Endothelial cell of hepatic sinusoid (primary cell): ENCODE measurements around the gene CASZ1.

Source experiments
- in situ Hi-C: cut with HindIII; loops from 2 replicates; pipeline ENCODE4 v1.10.0; 2017; ENCODE audit warnings: low sequenced_read_pairs

Gene CASZ1

DNA sequence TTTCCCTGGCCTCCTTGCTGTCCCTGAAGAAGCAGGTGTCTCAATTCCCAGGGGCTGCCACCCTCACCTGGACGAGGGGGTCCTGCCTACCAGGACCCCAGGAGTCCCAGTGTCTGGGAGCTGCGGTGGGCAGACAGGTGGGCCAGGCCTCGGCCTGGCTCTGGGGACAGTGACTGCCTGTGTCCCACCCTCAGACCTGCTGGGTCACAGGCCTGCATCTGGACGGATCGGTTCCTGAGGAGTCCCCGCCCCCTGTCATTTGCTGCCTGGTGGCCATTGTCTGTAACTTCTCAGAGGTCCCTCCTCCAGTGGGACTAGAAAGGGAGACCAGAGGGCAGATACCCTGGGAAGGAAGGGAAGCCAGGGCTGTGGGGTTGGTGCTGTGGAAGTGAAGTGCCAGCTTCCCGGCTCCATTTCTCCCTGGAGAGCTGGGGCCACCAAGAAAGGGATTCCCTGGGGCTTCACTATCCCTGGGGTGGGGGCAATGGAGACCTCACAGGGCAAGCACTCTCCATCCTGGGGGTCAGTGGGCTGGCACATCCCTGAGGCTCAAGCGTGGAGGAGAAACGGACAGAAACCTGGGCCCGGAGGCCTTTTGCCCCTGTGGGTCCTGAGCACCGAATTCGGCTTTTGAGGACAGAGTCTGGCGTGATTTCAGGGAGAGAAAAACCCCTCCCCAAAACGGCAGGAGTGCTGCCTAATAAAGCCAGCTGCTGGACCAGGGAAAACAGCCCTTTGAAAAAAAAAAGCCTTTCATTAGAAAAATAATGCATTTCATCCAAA lies 164.4 kb downstream of the CASZ1 start:
- in situ Hi-C loops, result no loop called here

DNA sequence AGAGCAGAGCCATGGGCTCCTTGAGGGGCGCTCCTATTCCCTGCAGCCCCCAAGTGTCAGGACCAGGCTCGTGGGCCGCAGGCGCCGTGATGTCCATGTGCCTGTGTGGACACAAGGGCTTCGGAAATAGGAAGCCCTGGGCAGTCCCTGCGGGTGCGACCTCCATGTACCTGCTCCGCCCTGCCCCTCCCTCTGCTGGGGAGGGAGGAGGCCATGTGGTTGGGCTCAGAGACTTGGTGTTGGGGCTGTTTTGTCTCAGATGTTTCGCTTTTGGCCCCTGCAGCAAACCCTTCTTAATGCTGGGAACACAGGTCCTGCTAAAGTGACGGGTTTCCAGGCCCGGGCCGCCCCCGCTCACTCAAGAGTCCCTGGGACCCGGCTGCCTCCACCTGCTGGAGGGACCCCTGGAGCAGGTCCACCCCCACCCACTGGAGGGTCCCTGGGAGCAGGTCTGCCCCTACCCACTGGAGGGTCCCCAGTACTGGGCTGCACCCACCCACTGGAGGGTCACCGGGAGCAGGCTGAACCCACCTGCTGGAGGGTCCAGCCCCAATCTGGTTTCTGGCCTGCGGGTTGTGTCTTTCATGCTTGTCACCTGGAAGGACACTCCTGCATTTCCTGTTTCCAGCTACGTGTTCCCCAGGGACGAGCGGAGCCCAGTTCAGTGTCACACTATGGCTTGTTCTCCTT lies 165.2 kb downstream of the CASZ1 start:
- in situ Hi-C loops, result no loop called here

DNA sequence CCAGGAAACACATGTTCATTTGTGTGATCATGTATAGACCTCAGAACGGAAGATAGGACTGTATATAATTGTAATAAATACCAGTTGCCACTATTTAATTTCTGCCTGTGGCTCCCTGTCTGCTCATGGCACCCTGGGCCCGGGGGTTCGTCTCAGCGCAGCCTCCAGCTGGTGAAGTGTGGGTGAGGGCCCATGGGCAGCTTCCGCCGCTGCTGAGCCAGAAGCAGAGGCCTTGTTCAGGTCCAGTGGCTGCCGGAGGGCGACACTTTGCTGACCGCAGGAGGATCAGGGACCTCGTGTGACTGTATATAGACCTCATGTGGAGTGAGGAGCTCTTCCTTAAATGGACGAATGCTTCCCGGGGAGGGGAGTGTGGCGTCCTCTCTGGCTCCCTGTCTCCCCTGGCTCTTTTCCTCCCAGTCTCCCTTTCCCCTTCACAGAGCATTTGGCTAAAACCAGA lies 165.8 kb downstream of the CASZ1 start:
- in situ Hi-C loops, result no loop called here

DNA sequence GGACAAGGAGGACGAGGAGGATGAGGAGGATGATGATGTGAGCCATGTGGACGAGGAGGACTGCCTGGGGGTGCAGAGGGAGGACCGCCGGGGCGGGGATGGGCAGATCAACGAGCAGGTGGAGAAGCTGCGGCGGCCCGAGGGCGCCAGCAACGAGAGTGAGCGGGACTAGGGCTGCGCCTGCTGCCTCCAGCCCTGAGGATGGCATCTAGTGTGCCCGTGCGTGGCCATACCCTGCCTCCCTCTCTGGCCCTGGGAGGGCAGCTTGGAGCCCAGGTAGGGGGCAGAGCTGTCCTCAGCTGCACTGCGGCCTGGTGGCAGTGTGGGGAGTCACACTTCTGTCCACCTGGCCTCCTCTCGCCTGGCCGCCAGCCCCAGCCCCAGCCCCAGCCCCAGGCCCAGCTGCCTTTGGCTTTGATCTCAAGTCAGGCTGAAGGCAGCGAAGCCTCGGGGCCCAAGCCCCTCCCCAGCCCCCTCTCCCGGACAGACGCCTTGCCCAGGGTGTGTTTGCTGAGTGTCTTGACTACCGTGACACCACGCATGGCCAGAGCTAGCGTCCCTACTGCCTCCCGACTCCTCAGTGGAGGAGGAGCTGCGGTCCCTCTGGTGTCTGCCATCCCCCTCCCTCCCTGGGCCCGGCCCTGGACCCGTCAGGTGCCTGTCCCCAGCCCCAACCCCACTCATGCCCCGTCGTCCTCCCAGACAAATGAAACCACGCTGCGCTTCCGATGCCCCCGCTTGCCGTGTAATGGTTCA lies 166.5 kb downstream of the CASZ1 start:
- in situ Hi-C loops, result no loop called here

DNA sequence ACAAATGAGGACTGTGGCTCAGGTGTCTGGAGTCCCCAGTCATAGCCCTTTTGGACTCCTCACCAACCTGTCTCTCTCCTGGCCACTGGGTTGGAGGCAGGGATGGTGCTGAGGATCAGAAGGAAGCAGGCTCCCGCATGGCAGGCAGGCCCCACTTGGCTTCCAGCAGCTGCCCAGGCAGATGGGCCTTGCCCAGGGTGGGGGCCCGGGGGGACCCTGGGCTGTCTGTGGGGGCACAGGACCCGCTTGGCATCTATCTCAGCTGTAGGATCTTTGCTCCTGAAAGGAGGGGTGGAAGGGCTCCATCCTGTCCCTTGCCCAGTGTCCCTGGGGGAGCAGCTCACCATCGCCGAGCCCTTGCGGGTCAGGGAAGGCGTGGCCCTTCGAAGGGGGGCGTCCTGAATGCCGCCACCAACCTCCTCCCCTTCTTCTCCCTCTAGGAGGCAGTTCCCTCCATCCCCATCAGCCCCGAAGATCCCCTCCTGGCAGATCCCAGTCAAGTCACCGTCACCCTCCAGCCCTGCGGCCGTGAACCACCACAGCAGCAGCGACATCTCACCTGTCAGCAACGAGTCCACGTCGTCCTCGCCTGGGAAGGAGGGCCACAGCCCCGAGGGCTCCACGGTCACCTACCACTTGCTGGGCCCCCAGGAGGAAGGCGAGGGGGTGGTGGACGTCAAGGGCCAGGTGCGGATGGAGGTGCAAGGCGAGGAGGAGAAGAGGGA lies 167.2 kb downstream of the CASZ1 start:
- in situ Hi-C loops, result no loop called here

DNA sequence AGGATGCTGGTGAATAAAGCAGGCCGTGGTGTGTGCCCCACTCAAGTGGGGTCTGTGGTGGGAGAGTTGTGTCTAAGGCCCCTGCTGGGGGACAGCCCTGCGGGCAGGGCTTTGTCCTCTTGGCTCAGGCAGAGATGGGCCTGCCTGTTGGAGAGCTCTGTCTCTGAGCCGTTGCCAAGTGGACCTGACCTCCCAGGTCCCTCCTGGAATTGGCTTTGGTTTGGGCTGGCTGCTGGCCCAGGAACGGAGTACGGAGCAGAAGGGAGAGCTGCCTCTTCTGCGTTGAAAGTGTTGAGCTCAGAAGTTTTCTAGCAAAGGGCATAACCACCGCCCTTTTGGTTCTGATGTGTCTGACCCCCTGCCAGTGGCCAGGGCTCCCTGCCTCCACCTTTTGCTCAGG lies 167.8 kb downstream of the CASZ1 start:
- in situ Hi-C loops, result no loop called here

DNA sequence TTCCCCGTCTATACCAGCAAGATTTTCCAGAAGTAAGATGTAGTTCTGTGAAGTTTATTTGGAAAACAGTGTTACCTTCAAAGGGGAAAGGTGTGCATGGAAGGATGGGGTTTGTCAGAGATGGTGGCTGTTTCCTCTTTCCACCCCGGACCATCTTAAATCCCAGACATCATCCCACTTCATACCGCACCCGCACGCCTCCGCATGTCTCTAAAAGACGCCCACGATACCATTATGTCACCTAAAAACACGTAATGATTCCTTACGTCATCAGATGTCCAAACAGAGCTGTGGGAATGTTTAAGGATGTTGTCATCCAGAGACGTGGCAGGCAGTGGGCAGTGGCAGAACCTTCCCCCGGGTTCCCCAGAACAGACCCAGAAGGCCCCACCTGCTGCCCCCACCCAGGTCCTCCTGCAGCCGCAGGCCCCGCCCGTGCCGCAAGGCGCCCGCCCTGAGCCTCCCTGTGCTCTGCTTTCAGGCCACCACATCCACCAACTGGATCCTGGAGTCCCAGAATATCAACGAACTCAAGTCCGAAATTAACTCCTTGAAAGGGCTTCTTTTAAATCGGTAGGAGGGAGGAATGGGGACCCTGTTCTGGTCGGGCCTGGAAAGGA lies 169.5 kb downstream of the CASZ1 start:
- in situ Hi-C loops, result no loop called here

DNA sequence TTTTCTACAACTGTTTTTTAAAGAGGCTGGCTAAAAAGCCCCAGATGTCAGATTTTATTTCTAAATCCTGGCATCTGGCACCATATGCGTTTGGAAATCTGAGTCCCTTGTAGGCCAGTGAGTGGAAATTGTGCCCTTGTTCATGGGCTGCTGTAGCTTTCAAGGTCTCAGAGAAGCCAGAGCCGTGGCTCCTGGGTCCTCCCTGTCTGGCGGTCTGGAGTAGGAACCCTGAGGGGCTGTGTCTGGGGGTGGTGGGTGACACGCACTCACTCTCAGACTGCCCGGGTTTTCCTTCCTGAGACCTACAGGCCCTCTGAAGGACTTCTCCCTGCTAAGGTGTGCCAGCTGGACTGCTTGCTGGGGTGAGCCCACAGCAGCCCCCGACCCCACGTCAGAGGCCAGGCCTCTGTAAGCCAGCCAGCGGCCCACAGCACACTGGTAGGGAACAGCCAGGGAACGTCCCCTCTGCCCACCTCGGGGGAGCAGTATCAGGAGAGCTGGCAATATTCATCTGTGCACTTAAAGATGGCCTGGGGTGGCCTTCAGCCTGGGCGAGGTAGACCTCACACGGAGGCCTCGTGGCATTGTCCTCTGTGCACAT lies 170.2 kb downstream of the CASZ1 start:
- in situ Hi-C loops, result no loop called here

DNA sequence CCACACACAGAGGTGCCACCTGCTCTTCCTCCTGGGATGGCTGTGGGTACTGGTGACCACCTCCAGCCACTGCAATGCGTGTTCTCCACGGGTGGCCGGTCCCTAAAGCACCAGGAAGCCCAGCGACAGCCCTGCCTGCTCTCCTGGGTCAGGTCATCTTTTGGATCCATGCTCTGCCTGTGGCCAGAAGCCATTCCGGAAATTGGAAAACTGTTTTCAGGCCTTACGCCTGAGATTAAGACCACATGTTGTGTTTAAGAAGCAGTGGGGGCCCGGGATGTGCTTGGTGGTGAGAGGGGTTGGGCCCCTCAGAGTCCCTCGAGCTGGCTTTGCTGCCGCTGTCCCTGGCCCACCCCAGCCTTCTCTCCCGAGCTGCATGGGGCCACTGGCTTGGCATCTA lies 170.9 kb downstream of the CASZ1 start:
- in situ Hi-C loops, result no loop called here

DNA sequence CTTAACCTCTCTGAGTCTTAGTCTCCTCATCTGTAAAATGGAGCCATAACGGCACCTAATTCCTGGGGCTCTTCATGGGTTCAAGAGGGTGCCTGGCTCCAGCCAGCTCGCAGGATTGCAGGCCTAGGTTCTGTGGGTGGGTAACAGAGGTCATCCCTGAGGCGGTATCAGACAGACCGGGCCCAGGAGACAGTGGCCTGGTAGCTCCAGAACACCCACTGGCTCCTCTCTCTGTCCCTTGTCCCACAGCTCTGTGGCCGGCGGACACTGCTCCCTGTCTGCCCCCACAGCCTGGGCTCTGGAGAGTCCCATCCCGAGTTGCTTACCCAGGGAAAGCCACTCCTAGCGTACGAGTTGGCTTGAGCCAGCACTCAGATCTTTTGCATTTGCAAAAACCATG lies 171.4 kb downstream of the CASZ1 start:
- in situ Hi-C loops, result no loop called here

DNA sequence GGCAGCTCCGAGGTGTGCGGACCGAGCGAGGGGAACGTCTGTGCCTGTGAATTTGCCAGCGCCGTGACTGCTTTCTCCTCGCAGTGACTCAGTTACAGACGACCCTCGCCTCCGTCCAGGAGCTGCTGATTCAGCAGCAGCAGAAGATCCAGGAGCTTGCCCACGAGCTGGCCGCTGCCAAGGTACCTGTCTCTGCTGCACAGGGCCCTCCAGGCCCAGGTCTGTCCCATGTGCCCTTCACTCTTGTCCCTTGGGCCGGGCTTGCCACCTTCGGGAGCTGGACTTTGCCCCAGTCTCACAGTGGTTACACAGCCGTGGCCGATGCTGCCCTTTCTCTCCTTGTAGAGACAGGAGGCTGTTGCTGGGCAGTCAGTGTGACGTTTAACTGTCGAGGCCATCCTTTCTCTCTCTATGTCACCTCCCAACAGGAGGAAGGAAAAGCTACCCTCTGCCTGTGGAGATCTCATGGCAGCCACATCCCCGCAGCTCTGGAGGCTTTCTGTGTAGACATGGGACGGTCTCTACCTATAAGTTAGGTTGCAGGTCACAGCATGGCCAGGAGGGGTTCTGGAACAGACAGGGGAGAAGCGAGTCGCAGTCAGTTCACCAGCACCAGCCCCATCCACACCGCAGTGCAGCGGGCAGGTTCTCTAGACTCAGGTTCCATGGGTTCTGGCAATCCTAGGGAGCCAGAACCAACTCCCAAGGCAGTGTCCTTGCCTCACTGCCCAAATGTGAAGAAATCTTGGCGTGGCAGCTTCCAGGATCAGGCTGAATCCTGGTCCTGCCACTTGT lies 172.0 kb downstream of the CASZ1 start:
- in situ Hi-C loops, result no loop called here

DNA sequence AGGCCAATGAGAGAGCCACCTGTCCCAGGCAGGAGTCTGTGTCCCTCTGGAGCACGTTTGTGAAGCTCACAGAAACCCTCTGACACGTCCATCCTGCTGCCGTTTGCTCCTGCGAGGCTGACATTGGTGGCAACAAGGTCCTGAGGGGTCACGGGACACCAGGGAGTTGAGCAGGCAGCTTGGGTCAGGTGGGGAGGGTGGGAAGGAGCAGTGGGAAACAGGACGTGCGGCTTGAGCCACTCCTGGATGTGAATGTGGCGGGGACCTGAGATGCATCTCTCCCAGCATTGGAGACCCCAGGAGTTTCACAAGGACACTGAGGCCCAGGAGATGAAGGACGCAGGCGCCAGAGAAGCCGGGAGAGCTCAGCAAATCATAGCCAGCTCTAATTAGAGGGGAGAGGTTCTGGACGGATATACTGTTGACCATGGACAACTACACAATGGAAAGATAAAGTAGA lies 172.7 kb downstream of the CASZ1 start:
- in situ Hi-C loops, result no loop called here

DNA sequence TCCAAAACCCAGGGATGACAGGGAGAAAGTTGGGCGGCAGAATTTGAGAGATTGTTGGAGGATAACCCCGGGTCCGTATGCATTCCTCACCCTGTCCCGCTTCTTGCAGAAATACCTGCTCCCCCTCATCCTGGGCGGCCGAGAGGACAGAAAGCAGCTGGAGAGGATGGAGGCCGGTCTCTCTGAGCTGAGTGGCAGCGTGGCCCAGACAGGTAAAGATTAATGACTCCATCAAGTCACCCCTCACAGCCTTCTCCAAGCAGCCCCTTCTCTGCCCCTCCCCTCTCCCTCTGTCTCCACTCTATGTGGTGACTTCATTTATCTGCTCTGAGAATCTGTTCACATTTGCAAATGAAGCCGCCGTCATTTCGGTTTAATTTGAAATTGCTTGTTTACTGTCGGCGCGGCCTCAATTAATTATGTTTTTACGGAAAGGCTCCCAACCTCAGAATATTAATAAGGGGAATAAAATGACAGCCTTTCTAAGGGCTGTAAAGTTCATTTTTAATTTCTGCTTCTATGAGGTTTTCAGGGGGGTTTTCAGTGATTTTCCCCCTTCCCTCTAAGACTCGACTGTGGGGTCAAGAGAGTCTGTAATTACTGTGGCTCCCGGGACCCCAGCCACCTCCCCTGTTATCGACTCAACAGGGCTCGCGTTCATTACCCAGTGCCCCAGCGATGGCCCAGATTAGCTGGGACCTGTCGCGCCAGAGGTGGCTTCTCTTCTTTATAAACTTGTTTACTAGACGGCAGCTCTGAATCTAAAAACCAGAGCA lies 173.3 kb downstream of the CASZ1 start:
- in situ Hi-C loops, result no loop called here

DNA sequence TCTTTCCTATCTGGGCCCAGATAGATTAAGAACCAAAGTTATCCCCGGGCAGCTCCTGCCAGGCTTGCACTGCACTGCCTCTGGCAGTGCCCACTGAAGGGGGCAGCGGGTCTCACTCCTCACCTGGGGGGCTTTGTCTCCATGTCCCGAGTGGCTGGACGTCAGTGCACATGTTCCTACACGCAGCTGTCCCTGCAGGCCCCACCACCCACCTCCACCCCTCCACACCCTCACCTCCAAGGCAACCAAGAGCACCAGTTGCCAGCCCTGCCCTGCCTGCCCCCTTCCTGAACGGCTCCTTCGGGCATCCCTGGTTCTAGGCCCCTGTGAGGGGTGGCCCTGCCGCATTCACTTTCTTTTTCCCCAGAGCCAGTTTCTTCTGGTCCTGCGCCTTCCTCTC lies 174.5 kb downstream of the CASZ1 start:
- in situ Hi-C loops, result no loop called here

DNA sequence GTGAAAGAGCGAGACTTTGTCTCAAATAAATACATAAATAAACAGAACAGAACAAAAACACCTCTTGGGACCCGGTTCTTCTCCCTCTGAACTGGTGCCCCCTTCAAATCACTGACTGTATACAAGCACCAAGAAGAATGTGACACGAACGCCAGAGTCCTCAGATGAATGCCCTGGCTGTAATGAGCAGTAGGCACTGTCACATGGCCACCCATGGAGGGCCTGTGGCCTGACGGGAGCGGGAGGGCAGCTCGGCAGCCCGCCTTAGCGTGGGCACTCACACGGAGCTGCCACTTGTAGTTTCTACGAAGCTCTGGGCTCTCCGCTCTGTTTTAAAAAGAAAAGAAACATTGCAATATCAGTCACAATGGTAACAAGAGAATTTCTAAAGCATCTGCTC lies 175.7 kb downstream of the CASZ1 start:
- in situ Hi-C loops, result no loop called here

DNA sequence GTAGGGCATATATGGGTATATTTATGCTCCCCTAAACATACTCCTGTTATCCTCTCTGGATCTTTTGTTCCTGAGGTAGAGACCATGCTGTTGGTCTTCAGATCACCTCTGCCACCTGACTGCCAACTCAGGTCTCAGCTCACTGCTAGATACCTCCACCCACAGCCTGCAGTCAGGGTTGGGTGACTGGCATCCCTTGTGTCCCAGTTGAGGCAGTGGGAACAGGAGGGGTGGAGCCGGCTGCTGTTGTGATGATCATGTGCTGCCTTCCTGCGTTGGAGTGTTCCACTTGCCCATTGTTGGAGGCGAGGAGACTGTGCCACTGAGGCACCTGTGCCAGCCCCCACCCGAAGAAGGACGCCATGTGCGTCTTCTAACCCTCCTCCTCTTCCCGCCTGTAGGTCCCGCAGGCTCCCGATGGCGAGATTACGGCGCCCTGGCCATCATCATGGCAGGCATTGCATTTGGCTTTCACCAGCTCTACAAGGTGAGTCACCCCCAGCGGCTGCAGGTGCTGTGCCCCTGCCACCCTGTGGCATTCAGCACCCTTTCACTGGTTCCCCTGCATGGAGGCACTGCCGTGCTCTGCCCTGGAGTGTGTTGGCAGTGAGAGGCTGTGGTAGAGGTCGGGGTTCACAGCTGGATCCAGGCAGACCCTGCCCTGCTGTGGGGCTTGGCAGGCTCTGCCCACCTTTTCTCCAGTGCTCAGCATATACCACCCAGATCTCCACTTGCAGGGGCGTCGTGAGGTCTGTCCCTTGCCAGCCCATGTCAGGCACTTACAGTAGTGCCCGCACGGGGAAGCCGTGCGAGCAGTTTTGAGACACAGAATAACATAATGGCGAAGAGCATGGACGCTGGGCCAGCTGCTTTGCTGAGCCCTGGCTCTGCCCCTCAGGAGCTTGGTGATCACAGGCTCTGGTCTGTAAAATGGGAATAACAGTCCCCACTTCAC lies 178.2 kb downstream of the CASZ1 start:
- in situ Hi-C loops, result no loop called here

DNA sequence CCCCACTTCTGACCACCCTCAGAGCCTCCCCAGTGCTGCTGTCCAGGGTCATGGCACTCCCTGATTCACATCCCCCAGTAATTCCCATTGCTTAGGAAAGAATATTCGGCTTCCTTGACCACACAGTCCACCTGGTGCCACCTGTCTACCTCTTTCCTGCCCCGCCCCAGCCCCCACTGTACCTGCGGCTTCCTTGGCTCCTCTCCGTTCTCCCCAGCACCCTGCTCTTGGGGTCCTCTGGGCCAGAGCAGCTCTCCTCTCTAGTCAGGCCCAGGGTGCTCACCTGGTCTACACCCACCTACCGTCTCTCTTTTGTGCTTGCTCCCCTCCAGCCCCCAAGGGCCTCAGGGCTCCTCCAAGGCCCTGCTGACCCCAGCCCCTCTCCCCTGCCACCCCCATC lies 179.1 kb downstream of the CASZ1 start:
- in situ Hi-C loops, result no loop called here
